Lung microvascular endothelial cell (primary cell): ENCODE measurements around the gene ZBTB14. TPM values are rescaled to one million over a fixed set of nuclear protein-coding genes. Genes with fewer than 3 reads are reported as not detected.

Experiments used
- DNase-seq, 2 donors: peaks; one replicate each; pipeline versions ENCODE4 v3.0.0 to v3.0.0-alpha.2; 2010; ENCODE audit warnings: low read depth in 2 of 2
- total RNA-seq: library from RNA; depleted of rRNA; stranded (reverse); fragments of >200 nt; gene quantifications from 2 replicates; pipeline ENCODE4 v1.2.1, GENCODE V29; 2014

Gene ZBTB14
- total RNA-seq, 1 donor from 2014 or later = 11.3 TPM

DNA sequence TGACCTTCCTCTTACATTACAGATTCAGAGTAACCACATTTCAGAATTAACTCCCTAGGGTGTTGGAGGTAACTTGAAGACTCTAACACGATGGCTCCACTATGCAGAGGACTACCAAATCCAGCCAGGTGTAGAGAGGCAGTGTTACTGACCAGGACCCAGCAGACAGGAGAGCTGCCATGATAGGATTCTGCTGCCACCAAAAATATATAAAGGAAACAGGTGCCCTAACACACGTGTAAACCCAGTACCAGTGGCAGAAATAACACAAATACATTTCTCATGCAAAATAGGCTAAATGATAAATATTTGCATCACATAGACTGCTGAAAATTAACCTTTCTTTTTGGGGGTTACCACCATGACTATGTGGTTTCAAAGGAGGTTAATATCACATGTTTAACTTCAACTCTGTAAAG lies 7.0 kb downstream of the ZBTB14 start:
- no peak for DNase-seq

DNA sequence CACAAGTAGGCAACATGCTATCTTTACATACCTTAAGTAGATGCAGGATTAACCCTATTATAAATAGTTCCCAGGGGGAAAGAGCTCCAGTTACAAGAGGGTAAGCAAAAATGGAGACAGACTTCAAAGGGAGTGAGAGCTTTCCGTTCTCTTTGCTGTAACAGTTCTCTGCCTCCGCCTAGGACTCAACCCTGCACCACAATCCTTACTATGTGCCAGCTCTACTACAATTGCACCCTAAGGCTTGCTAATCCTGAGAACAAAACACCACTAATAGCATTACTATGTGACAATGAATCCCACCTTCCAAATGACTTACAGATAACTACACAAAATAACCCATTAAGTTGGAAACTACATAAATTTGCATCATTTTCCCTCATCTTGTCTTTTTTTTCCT lies 7.7 kb downstream of the ZBTB14 start:
- DNase-seq = no peak

DNA sequence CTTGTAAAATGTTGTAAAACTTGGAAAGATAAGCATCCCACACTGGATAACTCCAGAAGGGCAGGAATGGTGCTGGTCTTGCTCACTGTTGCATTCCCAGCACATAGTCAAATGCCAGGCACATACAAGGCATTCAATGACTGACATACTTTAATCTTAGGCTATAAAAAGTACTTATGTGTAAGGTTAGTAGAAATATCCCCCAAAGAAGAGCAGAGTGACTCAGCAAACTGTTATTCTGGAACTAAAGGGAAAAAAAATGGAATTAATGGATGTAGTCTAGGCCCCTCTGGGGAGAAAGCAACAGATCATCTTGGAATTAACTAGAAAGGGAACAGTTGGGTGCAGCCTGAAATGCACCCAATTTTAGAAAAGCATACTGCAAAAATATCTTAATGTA lies 9.0 kb downstream of the ZBTB14 start:
- DNase-seq = no peak

DNA sequence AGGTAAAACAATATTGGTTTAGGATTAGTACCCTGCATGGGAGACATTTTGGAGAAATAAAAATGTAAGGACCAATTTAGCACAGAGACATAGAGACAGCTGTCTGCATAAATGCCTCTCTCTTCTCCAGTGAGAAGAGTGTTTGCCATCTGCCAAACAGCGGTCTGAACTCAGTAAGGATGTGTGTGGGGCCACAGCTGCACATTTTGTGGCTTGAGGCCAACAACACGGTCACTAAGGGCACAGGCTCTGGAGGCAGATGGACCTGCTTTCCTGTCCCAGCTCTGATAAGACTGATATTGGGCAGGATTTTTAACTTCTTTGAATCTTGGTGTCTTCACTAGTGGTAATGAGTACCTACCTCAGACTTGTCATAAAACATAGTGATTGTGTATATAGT lies 10.2 kb downstream of the ZBTB14 start:
- DNase-seq = peak in 1 of 2 donors; percentile 47

DNA sequence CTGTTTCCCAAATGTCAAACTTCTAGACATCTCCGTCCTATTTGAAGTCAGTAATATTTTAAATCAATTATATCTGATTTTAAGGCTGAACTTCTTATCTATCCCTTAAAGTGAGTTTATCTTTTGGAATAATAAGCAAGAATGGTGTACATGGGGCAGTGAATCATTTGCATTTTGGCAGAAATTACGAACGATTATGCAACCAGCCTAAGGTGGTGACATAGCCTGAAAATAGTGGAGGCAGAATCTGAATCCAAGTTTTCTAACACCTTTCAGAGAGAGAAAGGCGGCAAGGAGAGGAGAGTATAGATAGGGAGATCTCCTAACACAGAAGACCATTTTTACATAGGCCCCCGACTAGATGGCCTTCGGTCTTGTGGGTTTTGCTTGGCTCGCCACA lies 10.7 kb downstream of the ZBTB14 start:
- no peak for DNase-seq

DNA sequence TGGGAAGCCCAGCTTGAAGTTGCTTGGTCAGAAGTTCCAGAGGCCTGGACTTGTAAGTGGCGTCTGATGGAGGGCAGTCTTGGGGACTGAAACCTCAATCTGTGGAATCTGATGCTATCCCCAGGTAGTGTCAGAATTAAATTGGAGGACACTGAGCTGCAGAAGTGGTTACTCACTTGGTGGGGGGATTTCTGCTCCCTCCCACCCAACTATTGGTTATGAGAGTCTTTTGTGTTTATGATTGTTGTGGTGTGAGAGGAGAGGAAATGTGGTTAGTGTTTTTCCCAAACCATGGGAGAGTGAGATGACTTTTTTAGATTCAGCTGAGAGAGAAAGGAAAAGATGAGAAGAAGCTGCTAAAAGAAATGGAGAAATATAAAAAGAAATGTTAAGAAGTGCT lies 12.8 kb downstream of the ZBTB14 start:
- DNase-seq = no peak

DNA sequence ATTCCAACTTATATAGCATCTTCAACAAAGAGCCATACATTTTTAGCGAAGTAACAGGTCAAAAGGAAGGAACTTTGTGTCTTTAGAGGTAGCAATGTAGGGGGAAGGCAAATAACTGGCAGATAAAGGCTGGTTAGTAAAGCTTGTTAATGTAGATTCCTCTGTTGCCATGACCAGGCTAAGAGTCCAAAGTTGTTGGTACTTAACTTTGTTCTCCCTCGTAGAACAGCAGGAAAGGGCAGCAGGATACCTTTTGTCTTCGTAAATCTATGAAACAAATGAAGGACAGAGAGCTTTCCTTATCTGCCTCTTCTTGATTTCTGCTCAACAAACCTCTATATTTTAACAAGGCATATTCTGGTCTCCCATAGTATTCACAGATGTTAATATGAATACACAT lies 18.6 kb downstream of the ZBTB14 start:
- DNase-seq = no peak

DNA sequence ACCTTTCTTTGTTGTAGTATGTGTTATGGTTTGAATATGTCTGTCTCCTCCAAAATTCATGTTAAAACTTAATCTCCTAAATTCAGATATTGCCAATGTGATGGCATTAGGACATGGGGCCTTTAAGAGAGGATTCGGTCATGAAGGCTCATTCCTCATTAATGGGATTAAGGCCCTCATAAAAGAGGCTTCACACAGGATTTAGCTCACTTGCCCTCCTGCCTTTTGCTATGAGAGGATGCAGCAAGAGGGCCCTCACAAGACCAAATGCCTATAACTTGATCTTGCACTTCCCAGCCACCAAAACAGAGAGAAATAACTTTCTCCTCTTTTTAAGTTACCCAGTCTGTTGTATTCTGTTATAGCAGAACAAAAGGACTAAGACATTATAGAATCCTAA lies 19.7 kb downstream of the ZBTB14 start:
- DNase-seq = no peak

DNA sequence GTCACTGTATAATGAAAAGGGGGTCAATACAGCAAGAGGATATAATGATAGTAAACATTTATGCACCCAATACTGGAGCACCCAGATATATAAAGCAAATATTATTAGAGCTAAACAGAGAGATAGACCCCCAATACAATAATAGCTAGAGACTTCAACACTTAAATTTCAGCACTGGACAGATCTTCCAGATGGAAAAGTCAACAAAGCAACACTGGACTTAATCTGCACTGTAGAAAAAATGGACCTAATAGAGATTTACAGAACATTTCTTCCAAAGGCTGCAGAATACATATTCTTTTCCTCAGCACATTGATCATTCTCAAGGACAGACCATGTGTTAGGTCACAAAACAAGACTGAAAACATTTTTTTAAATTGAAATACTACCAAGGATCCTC lies 26.7 kb downstream of the ZBTB14 start:
- DNase-seq = no peak

DNA sequence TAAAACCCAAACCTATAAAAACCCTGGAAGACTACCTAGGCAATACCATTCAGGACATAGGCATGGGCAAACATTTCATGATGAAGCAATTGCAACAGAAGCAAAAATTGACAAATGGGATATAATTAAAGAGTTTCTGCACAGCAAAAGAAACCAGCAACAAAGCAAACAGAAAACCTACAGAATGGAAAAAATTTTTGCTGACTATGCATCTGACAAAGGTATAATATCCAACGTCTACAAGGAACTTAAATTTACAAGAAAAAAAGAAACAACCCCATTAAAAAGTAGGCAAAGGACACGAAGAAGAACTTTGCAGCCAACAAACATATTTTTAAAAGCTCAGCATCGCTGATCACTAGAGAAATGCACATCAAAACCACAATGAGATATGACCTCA lies 28.8 kb downstream of the ZBTB14 start:
- DNase-seq = no peak

DNA sequence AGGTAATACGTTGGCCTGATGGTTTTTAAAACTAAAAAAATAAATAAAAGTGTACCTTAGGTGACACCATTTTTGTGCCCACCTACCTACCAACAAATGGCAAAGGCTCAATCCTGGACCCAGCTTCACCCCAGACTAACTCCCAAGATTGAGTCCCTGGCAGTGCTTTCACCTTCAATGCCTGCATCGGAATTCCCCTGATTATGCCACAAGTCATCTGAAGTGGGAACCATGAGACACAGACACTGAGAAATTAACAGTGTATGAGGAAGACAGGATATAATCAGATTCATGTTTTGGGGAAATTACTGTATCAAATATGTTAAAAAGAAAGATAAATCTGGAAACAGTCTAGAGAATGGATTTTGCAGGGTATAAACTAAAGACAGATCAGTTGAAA lies 41.6 kb downstream of the ZBTB14 start:
- peak in 1 of 2 donors; percentile 10 for DNase-seq

DNA sequence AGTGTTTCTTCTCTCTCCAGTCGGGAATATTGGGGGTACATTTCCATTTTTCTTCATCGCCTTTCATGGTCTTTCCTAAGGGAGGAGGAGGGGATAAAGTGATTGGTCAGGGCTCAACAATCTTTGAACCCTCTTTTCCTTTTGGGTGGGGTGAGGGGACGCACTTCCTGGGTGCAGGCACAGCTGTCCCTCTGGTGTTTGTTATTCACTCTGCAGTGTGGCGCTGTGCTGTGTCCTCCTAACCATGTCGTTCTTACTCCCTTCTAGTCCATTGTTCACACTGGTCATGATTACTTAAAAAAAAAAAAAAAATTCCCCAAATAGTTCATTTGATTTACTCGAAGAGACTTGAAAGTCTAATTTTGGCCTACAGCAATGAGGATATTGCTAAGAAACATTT lies 44.4 kb downstream of the ZBTB14 start:
- no peak for DNase-seq

DNA sequence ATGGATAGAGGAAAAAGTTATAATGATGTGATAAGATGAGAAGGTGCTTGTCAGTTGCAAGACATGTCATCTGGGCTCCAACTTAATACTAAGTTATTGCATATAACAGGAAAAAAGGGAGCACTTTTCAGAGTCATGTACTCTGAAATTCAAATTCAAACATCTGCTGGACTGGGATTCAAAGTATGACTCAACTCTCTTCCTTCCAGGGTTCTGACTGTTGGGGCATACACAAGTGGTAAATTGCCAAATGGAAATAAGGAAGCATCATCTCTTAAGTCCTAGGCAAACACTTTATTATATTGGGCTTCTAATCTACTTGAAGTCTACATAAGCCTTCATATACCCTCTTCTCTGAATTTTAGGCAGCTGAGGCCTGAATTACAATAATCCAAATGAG lies 44.9 kb downstream of the ZBTB14 start:
- DNase-seq = peak in 1 of 2 donors; percentile 22

DNA sequence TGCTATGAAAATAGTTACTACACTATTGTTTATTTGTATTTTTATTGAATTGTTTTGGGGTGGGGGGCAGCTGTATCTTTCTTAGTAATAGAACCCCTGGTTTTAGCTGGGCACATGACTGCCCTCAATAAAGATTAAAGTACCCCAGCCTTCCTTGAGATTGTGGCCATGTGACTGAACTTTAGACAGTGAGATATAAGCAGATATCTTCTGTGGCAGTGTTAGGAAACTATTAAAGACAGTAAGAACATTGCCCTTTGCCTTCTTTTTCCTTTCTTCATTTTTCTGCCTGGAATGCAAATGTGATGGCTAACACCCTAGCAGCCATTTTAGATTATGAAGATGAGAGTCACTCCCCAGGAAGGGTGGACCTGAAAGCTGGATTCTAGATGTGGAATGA lies 50.6 kb downstream of the ZBTB14 start:
- DNase-seq = no peak

DNA sequence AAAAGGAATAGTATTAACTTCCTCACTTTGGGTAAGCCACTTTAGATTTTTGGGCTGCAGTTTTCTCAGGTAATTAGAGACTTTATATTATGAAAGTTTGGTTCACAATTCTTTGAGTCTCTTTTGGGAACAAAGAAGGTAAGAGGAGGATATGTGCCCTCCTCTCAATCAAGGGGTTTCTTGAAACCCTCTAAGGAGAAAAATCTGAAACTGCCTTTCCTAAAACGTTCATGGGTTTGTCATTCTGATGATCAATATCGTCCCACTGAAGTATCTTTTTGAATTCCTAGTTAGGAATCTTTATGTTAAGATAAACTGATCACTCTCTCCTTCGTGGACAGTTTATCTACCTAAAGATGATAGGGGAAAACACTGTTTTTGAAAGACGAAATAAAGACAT lies 56.1 kb downstream of the ZBTB14 start:
- DNase-seq = no peak

Other genes with a start within 250 kb of the ZBTB14 start
- gene AKAIN1, start 98.5 kb downstream of the ZBTB14 start, total RNA-seq = not detected in 2 replicates
- gene EPB41L3, start 248.3 kb upstream of the ZBTB14 start, total RNA-seq = 17.3 and 20.0 TPM in 2 replicates